ENCODE results near the gene DGKB.
A peak's percentile ranks its signal among the peaks of the same experiment; 100 is the strongest.

Gene DGKB

GRCh38 chr7:14817829-14818614 is 84.5 kb downstream of the DGKB start:
- no peak for DNase-seq

DNA sequence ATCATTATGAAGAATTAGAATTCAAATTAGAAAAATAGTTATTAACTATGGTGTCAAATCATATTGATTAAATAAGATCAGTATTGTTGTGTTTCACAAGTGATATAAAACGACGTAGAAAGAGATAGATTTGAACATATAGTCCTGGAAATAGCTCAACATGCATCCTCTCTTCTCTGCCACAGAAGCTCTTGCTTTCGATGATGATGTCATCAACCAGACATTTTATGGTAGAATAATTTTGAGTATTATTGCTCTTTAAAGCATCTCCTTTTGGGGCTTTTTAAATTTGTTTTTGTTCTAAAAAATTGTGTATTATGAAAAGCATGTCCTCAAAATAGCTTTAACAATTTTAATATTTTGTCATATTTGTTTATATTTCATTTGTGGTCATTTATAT is 95.0 kb downstream of the DGKB start:
- no peak for DNase-seq

- no peak for DNase-seq
Measured at GRCh38 chr7:14806891-14807290, 95.7 kb downstream of the DGKB start.

GRCh38 chr7:14805105-14805719 is 97.3 kb downstream of the DGKB start:
- no peak for DNase-seq

DNA sequence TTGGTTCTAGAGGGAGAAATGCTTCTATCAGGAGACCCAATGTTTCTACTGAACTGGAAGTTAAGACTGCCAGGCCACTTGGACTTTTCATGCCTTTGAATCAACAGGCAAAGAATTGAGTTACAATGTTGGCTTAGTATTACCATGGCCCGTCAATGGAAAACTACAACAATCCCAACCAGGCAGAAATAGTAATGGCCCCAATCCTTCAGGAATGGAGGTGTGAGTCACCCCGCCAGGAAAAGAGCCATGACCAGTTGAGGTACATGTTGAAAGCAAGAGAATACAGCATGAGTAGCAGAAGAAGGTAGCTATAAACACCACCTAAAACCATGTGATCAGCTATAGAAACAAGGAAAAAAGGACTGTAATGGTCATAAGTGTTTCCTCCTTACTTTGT is 101.9 kb downstream of the DGKB start:
- no peak for DNase-seq

DNA sequence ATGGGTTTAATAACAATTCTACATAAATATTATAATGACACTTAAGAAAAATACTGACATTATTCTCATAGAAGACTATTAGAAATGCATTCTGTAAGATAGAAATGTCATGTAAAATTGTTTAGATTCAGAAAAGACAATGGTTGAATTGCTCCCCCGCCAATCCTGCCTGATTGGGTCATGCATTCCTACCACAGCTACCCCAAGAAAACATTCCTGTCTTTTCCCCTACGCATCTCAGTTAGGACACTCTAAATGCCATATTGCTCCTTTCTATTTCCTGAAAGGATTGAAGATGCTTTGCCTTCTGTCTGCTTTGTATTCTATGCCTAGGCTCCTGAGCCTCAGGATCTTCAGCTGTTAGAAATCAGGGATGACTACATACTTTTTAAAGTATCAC is 109.4 kb downstream of the DGKB start:
- no peak for DNase-seq

DNA sequence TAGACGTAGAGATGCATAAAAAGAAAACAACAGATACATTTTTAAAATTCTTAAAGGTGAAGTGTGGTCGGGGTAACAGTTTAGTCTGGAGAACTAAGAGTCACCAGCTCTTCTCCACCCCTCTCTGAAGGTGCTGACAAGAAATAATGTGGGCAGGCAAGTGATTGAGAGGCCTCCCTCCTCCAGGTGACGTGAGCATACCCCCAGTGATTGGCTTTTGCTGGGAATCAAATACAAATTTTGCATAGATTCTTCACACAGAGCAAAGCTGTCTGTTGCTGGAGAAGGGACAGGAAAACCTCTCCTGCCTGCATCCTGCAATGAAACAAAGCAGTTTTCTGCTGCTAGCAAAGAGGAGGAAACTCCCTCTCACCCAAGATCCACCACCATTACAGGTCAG is 115.0 kb downstream of the DGKB start:
- DNase-seq, result no peak

- DNase-seq, result no peak
Measured at GRCh38 chr7:14786314-14786895, 116.1 kb downstream of the DGKB start.

DNA sequence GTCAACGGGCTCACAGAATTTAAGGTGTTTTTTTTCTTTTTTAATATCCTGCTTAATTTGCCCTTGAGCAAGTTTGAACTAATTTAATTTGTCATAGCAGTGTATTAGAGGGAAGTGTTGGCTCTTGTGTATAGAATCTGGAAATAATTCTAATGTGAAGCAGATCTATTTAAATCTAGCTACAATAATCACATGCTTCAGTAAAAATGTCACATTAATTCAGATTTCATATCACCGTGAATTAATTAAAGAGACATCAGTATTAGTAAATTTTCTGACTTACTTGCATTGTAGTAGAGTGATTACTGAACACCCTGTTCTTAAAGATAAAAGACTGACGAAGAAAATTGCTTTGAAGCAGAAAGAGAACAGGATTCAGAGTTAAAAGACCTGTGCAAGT is 124.7 kb downstream of the DGKB start:
- no peak for DNase-seq

GRCh38 chr7:14776266-14776665 is 126.3 kb downstream of the DGKB start:
- no peak for DNase-seq

GRCh38 chr7:14773729-14774271 is 128.8 kb downstream of the DGKB start:
- DNase-seq, result no peak

DNA sequence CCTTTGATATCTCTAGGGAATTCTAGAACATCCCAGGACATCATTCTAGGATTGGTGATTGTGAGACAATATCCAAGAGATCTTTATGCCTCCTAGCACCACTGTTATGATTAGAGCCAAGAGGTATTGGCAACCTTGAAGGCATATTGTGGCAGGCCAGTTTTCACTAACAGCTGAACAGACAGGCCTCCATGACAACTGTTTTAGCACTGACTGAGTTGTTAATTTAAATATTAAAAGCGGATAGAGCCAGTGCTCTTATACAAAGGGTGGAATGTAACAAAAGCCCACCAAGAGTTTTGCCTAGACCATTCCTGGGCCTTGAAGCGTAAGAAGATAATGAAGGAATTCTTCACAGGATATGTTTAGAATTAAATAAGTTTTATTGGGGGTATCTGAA is 131.9 kb downstream of the DGKB start:
- no peak for DNase-seq

- no peak for DNase-seq
Measured at GRCh38 chr7:14769261-14769660, 133.3 kb downstream of the DGKB start.

- no peak for DNase-seq
Measured at GRCh38 chr7:14767716-14768425, 134.7 kb downstream of the DGKB start.

DNA sequence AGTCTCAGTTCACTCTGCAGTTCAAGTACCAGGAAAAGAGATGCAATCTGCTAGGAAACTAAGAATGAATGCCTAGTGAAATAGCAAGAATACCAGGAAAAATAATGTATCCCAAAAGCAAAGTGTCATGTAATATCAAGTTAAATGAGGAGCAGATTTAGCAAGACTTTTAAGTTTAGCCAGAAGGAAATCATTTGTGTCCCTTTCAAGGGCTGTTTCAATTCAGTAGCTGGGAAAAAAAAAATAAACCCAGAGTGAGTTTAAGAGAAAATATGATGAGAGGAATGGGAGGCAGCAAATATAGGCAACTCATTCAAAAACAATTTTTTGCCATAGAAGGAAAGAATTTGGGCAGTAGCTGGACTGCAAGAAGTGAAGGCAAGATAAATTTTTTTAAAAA is 135.8 kb downstream of the DGKB start:
- DNase-seq, result no peak

DNA sequence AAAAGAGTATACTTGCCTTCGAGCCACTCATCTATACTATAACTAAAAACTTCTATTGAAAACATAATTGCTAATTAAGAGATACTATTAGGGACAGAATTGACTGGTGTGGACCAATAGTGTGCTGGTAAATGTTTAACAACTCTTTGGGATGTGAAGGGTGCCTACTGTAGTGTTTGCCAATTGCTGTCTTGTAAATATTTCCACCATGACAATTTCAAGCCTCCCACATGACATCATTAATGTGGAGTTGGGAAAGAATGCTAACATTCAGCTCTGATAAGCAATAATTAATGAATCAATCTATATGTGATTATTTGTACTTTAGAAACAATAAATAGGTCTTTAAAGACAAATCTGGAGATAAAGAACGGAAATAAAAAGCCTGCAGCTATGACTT is 136.8 kb downstream of the DGKB start:
- DNase-seq, result peak; percentile 30

- no peak for DNase-seq
Measured at GRCh38 chr7:14762561-14762960, 140.0 kb downstream of the DGKB start.

DNA sequence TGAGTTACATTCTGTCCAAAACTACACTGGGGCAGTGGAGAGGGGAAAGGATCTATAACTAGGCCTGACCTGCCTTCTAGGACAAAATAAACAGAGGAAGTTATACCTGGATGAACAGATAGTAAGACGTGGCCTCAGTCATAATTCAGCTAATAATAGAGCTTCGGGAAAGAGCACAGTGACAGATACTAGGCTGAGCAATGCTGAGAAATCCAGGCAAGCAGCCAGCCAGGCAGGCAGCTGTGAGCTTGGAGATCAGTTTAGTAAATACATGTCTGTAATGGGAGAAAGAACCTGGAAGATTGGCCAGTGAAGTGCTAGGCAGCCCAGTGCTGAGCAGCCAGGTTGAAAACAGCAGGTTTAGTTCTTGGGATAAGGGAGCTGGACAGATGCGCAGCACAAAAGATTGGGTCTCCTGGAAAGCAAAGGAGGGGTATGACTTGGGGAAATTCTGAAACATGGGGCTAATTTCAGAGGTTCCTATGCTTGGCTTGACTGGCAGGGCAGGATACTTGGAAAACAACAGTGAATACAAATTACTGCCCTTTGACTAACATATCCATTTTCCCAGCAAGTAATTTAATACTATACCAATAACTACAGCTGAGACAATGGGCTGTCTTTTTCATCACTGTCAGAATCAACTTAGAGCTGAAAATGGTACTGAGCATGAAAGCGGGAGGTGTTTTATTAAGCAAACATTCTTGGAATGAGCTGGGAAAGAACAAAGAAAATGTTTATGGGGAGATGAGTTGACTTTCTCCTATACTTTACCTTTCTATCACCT is 140.8 kb downstream of the DGKB start:
- DNase-seq, result peak; percentile 99

DNA sequence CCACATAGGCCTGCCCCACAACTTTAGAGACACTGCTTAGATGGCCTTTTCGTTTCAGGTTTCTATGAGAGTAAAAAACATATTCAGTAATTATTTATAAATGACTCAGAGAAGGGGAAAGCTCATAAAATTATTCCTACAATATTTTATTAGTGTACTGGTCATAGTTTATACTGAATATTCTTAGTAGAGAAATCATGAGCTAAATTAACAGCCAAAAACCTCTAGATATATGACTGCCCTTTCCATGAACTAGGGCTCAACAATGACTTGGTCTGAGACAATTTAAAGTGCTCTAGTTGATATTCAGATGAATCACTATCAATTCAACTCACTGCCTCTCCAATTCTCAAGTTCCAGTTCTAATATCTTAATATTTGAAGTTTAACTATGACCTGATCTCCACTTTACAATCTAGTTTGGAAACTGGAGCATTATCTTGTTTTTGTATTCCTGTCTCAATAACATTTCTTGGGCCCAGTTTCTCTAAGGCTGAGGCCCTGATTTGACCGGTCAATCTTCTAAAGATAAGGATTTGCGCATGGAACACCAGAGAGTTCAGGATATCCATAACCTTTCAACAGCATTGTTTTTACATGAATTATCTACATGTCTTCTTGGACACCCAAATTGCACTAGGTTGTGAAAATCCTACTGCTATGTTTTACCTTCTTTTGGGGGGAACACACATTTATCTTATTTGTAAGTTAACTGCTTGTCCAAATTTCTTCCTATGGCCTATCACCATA is 141.6 kb downstream of the DGKB start:
- no peak for DNase-seq

- no peak for DNase-seq
Measured at GRCh38 chr7:14759785-14760184, 142.8 kb downstream of the DGKB start.

GRCh38 chr7:14754631-14755030 is 147.9 kb downstream of the DGKB start:
- DNase-seq, result peak; percentile 17

- no peak for DNase-seq
Measured at GRCh38 chr7:14752301-14752700, 150.2 kb downstream of the DGKB start.
